HepG2 (cell line): ENCODE results near the gene SLC25A33. TPM values are rescaled to one million over a fixed set of nuclear protein-coding genes. Genes with fewer than 3 reads are reported as not detected.

Experiments used
- ATAC-seq: fragments of 200-7000 bp; cut with Tn5 transposase; 3 replicates; pipeline ENCODE4 v1.9.1; 2020; ENCODE audit warnings: mild to moderate bottlenecking, moderate library complexity
- BruUV-seq: library from RNA; stranded (reverse); fragments of 400-500 nt; replicated peaks from 2 replicates; lab custom pipeline; 2021; lab: Mats Ljungman, UMichigan
- CTCF ChIA-PET: fragments of 300-600 bp; formaldehyde crosslinking; extraction: SDS; loops from one replicate; lab custom pipeline; 2021; ENCODE audit warnings: low total read pairs, inconsistent platforms, low intra/inter-chr PET ratio; lab: Yijun Ruan, JAX
- POLR2A ChIA-PET: fragments of 350-600 bp; sonication (Branson Sonifier 250); formaldehyde crosslinking; loops from one replicate; lab custom pipeline; 2020; ENCODE audit warnings: antibody characterized with exemption, inconsistent platforms; lab: Yijun Ruan, JAX
- DNase-seq: peaks from one replicate; pipeline ENCODE4 v3.0.0-alpha.2; 2015; ENCODE audit warnings: low spot score
- FAIRE-seq: peaks from 3 replicates; lab custom pipeline; 2011; peaks lifted over from hg19 to GRCh38; lab: Jason Lieb, UNC
- H2AFZ ChIP-seq: one replicate; pipeline ENCODE4 v1.6.1; 2011; ENCODE audit warnings: low read length, inconsistent platforms
- H3K27ac ChIP-seq: fragments of 300-600 bp; 3 replicates; pipeline ENCODE4 v1.8.0; 2011; ENCODE audit warnings: mixed run types, mild to moderate bottlenecking, mixed read lengths, low read length, inconsistent platforms; ENCODE audit not compliant: insufficient read depth; ENCODE audit errors: extremely low read length
- H3K27me3 ChIP-seq, 2 experiments: fragments of 200-600 bp in 1 of 2; 2 replicates in 1 of 2; 3 replicates in 1 of 2; pipeline versions ENCODE4 v1.6.0 to v1.8.0; 2011; ENCODE audit warnings: low read length in 2 of 2, mild to moderate bottlenecking in 2 of 2, moderate library complexity in 2 of 2, inconsistent platforms in 1 of 2; ENCODE audit not compliant: insufficient read depth in 2 of 2, control insufficient read depth in 1 of 2
- H3K36me3 ChIP-seq, 2 experiments: fragments of 200-600 bp in 1 of 2; replicated peaks in 1 of 2; 2 replicates in 1 of 2; 3 replicates in 1 of 2; pipeline versions ENCODE4 v1.5.1 to v1.8.0; 2011; ENCODE audit warnings: low read length in 2 of 2, inconsistent platforms in 1 of 2; ENCODE audit not compliant: insufficient read depth in 2 of 2, control insufficient read depth in 1 of 2
- H3K4me1 ChIP-seq: 2 replicates; pipeline ENCODE4 v1.5.1; 2012; ENCODE audit warnings: low read length, inconsistent platforms; ENCODE audit not compliant: insufficient read depth
- H3K4me2 ChIP-seq: 2 replicates; pipeline ENCODE4 v1.6.0; 2011; ENCODE audit warnings: low read depth, low read length, inconsistent platforms
- H3K4me3 ChIP-seq, 3 experiments: fragments of 200-600 bp in 1 of 3; sonication (generic), shearing (Covaris generic) in 1 of 3; replicated peaks in 1 of 3; 2 replicates each; pipeline ENCODE4 v1.5.1; 2011 to 2016; ENCODE audit warnings: low read length in 3 of 3, inconsistent platforms in 2 of 3, low read depth in 2 of 3, mild to moderate bottlenecking in 2 of 3, control low read depth in 1 of 3, mixed read lengths in 1 of 3; ENCODE audit not compliant: insufficient read depth in 1 of 3
- H3K79me2 ChIP-seq: one replicate; pipeline ENCODE4 v1.6.1; 2011; ENCODE audit warnings: low read length, inconsistent platforms; ENCODE audit not compliant: insufficient read depth
- H3K9ac ChIP-seq: 2 replicates; pipeline ENCODE4 v1.6.0; 2011; ENCODE audit warnings: mild to moderate bottlenecking, low read depth, low read length, inconsistent platforms; ENCODE audit not compliant: insufficient read depth
- H3K9me3 ChIP-seq: 2 replicates; pipeline ENCODE4 v1.5.1; 2012; ENCODE audit warnings: mild to moderate bottlenecking, low read length
- H4K20me1 ChIP-seq: 2 replicates; pipeline ENCODE4 v1.6.0; 2011; ENCODE audit warnings: inconsistent platforms, mild to moderate bottlenecking, low read length, moderate library complexity; ENCODE audit not compliant: insufficient read depth
- CENPT ChIP-seq: sonication (generic); formaldehyde crosslinking; IDR thresholded peaks from 2 replicates; pipeline ENCODE4 v1.8.0; 2022; ENCODE audit warnings: low read depth, mild to moderate bottlenecking, moderate library complexity, missing genetic modification reagents
- CHD4 ChIP-seq: fragments of 200-600 bp; sonication (generic); IDR thresholded peaks from 2 replicates; pipeline ENCODE4 v1.7.0; 2017; ENCODE audit warnings: mild to moderate bottlenecking, low read length, borderline replicate concordance
- DBP ChIP-seq: sonication (generic); formaldehyde crosslinking; IDR thresholded peaks from 2 replicates; pipeline ENCODE4 v1.4.0; 2020; ENCODE audit warnings: missing genetic modification reagents; ENCODE audit errors: not compliant biosample characterization
- HIVEP1 ChIP-seq: sonication (generic); formaldehyde crosslinking; IDR thresholded peaks from 2 replicates; pipeline ENCODE4 v1.4.0; 2020; ENCODE audit warnings: mild to moderate bottlenecking, missing genetic modification reagents
- HOXA5 ChIP-seq: sonication (generic); formaldehyde crosslinking; IDR thresholded peaks from 2 replicates; pipeline ENCODE4 v1.4.0; 2020; ENCODE audit warnings: missing genetic modification reagents
- MED13 ChIP-seq: sonication (generic); formaldehyde crosslinking; IDR thresholded peaks from 2 replicates; pipeline ENCODE4 v1.5.0; 2020; ENCODE audit warnings: missing genetic modification reagents
- PRPF4 ChIP-seq: fragments of 200-400 bp; formaldehyde crosslinking; IDR thresholded peaks from 2 replicates; pipeline ENCODE4 v1.6.1; 2016; ENCODE audit warnings: low read length, low read depth; ENCODE audit not compliant: poor library complexity, severe bottlenecking
- SNAI1 ChIP-seq: sonication (generic); formaldehyde crosslinking; IDR thresholded peaks from 2 replicates; pipeline ENCODE4 v1.5.0; 2020; ENCODE audit warnings: mild to moderate bottlenecking, missing genetic modification reagents, borderline replicate concordance
- SRY ChIP-seq: sonication (generic); formaldehyde crosslinking; IDR thresholded peaks from 2 replicates; pipeline ENCODE4 v1.8.0; 2022; ENCODE audit warnings: mild to moderate bottlenecking, missing genetic modification reagents
- ZNF687 ChIP-seq: sonication (generic); formaldehyde crosslinking; IDR thresholded peaks from 2 replicates; pipeline ENCODE4 v1.5.1; 2020; ENCODE audit warnings: mild to moderate bottlenecking, missing genetic modification reagents, moderate library complexity
- WGBS: methylation state at CpG from one replicate; pipeline ENCODE4 v1.1.6; 2017; ENCODE audit warnings: low lambda C conversion rate; 5-methylcytosine and 5-hydroxymethylcytosine counted together
- in situ Hi-C: cut with HindIII; loops from 2 replicates; pipeline ENCODE4 v1.10.0; 2017; ENCODE audit warnings: low pct_unique_long_range_greater_than_20kb; ENCODE audit not compliant: extremely low pct_ligation_motif_present
- intact Hi-C: fragments of 100-400 bp; cut with micrococcal nuclease; formaldehyde crosslinking; loops from one replicate; pipeline ENCODE4 v1.10.0; 2022; ENCODE audit not compliant: unreplicated experiment
- polyA plus RNA-seq, 8 experiments: library from polyadenylated mRNA; depleted of rRNA in 3 of 8; stranded (reverse) in 7 of 8; unstranded in 1 of 8; fragments of >200 nt; fragmentation: Illumina TruSeq in 4 of 8; extraction: Trizol in 4 of 8; gene quantifications; 2 replicates each; pipeline versions ENCODE4 v1.2.1 to v1.2.3, GENCODE V29; 2011 to 2016; ENCODE audit warnings: low read depth in 4 of 8, missing spikeins in 1 of 8, mixed read lengths in 1 of 8; ENCODE audit not compliant: insufficient read depth in 1 of 8
- total RNA-seq, 5 experiments: library from RNA; depleted of rRNA; stranded (reverse); fragments of >200 nt; fragmentation: Illumina TruSeq; extraction: Trizol; gene quantifications; 2 replicates each; pipeline ENCODE4 v1.2.3, GENCODE V29; 2016; ENCODE audit warnings: low read depth in 1 of 5
- TF ChIP-seq, protein P1 (sequence below): IDR thresholded peaks from 2 replicates; pipeline ENCODE4 v1.6.1; 2016; ENCODE audit warnings: low read depth, borderline replicate concordance
- TF ChIP-seq, protein P2 (sequence below): sonication (generic); formaldehyde crosslinking; IDR thresholded peaks from 2 replicates; pipeline ENCODE4 v1.4.0; 2020; ENCODE audit warnings: mild to moderate bottlenecking, missing genetic modification reagents, borderline replicate concordance
- TF ChIP-seq, protein P3 (sequence below): sonication (generic); formaldehyde crosslinking; IDR thresholded peaks from 2 replicates; pipeline ENCODE4 v1.8.0; 2022; ENCODE audit warnings: mild to moderate bottlenecking, missing genetic modification reagents; ENCODE audit not compliant: insufficient replicate concordance

The SLC25A33 gene
- total and polyA plus RNA-seq, 2 of the 13 experiments (the other 11 are each of a cell fraction or from before 2014, with no cell fraction given): 15.4 to 50.3 TPM

DNA sequence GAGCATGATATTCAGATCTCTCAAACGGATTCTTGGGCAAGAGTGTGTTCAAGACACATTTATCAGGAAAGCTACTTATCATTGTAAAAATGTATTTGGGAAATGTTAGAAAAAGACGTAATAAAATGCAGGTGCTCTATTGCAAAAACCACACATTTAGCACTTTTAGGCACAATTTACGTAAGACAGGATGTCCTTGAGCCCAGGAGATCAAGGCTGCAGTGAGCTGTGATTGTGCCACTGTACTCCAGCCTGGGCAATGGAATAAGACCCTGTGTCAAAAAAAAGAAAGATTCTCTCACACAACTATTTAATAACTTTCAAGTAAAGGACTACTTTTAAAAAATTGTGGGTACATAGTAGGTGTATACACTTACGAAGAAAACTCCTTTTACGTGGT lies 18.4 kb downstream of the SLC25A33 start (continued):
- TF ChIP-seq, protein P1, sequence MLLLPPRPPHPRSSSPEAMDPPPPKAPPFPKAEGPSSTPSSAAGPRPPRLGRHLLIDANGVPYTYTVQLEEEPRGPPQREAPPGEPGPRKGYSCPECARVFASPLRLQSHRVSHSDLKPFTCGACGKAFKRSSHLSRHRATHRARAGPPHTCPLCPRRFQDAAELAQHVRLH: no peak
- TF ChIP-seq, protein P2, sequence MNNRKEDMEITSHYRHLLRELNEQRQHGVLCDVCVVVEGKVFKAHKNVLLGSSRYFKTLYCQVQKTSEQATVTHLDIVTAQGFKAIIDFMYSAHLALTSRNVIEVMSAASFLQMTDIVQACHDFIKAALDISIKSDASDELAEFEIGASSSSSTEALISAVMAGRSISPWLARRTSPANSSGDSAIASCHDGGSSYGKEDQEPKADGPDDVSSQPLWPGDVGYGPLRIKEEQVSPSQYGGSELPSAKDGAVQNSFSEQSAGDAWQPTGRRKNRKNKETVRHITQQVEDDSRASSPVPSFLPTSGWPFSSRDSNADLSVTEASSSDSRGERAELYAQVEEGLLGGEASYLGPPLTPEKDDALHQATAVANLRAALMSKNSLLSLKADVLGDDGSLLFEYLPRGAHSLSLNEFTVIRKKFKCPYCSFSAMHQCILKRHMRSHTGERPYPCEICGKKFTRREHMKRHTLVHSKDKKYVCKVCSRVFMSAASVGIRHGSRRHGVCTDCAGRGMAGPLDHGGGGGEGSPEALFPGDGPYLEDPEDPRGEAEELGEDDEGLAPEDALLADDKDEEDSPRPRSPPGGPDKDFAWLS (CRISPR knock-in tag): no peak
- no peak for TF ChIP-seq SRY (CRISPR knock-in tag)
- no peak for TF ChIP-seq PRPF4

DNA sequence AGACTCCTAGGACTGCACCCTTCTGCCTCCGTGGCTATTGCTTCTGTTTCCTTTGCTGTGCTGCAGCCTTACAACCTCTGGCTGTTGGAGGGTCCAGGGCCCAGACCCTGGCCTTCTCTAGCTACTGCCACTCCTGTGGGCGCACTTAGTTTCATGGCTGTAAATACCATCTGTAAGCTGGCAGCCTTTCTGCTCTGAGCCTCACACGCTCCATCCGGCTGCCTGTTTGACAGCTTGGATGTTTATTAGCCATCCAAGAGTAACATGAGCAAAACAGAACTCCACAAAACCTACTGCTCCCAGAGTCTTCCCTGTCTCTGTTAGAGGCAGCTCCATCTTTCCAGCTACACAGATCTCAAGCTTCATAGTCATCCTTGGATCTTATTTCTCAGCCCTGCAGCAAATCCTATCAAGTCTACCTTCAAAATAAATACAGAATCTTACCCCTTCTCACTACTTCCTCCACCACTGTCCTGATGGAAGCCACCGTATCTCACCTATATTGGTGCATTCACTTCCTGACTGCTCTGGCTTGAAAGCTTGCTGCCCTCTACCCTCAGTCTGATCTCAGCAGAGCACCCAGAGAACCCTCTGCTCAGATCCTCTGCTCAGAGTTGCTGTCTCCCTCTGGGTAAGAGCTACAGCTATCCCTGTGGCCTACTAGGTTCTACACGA lies 19.1 kb downstream of the SLC25A33 start:
- H3K36me3 ChIP-seq: peaks cover 15 to 59% of the 10 kb centered on the region in 2 experiments
- FAIRE-seq (no peak), DNase-seq (no peak), ATAC-seq (no peak; the same call in 2 of the 3 replicates)
- H3K27me3 ChIP-seq: no peaks in the 10 kb centered on the region
- no peak overlapping the region for H3K4me2 ChIP-seq
- H3K27ac ChIP-seq: peak overlapping the region; percentile 53
- in situ Hi-C loops: no loop called here
- 87% methylated on average over 6 of the region's 6 CpGs for WGBS
- H4K20me1 ChIP-seq: peaks cover 4% of the 10 kb centered on the region; the same call in 1 of the 2 replicates
- POLR2A ChIA-PET: interaction anchor here (0.6 to 1.6 kb wide), 4 partner anchors 19 to 55 kb away, joined by 3 to 6 read pairs (median 4); partner anchors contain the start of gene SLC25A33
- peak overlapping the region; percentile 35; the same call in 1 of the 2 replicates for H3K9ac ChIP-seq
- no peaks in the 10 kb centered on the region for H3K9me3 ChIP-seq
- no peak overlapping the region for H3K4me3 ChIP-seq
- no peak overlapping the region for H2AFZ ChIP-seq
- intact Hi-C loops: no loop called here
- H3K79me2 ChIP-seq: peaks cover 61% of the 10 kb centered on the region
- no TSS peak for BruUV-seq
- CTCF ChIA-PET: no interaction called here
- H3K4me1 ChIP-seq: peaks cover 90% of the 10 kb centered on the region
- TF ChIP-seq HIVEP1: no peak
- TF ChIP-seq, protein P3, sequence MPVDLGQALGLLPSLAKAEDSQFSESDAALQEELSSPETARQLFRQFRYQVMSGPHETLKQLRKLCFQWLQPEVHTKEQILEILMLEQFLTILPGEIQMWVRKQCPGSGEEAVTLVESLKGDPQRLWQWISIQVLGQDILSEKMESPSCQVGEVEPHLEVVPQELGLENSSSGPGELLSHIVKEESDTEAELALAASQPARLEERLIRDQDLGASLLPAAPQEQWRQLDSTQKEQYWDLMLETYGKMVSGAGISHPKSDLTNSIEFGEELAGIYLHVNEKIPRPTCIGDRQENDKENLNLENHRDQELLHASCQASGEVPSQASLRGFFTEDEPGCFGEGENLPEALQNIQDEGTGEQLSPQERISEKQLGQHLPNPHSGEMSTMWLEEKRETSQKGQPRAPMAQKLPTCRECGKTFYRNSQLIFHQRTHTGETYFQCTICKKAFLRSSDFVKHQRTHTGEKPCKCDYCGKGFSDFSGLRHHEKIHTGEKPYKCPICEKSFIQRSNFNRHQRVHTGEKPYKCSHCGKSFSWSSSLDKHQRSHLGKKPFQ (CRISPR knock-in tag): no peak
- no peak for TF ChIP-seq DBP (CRISPR knock-in tag)
- peak; percentile 45 for TF ChIP-seq ZNF687 (CRISPR knock-in tag)
- TF ChIP-seq CHD4: no peak
- no peak for TF ChIP-seq SNAI1 (CRISPR knock-in tag)
- TF ChIP-seq CENPT: no peak
- TF ChIP-seq HOXA5 (CRISPR knock-in tag): no peak
- no peak for TF ChIP-seq MED13 (CRISPR knock-in tag)
